HG03571 (cell line): ENCODE results near the gene PRODH.
"Not testable (repeated sequence)": the region's sequence is repeated elsewhere in the genome, so short reads cannot be mapped to it uniquely, and the experiment has no call there.

ENCODE experiments used
- ATAC-seq: cut with Tn5 transposase; IDR thresholded peaks from one replicate; pipeline ENCODE4 v1.9.1; 2021; ENCODE audit not compliant: unreplicated experiment

The PRODH gene

GRCh38 chr22:18935889-18936529 lies at the start of gene PRODH:
Gene PRODH (minus strand): TSS chr22:18936293. CDS start chr22:18936287, 6 bp downstream.
- ATAC-seq, result no peak

GRCh38 chr22:18985780-18986179 lies 49.7 kb upstream of the PRODH start:
- no peak for ATAC-seq

- no peak for ATAC-seq
Measured at GRCh38 chr22:18984564-18984963, 48.5 kb upstream of the PRODH start.

GRCh38 chr22:18983120-18983651 lies 47.1 kb upstream of the PRODH start:
- ATAC-seq, result no peak

GRCh38 chr22:18980829-18981228 lies 44.7 kb upstream of the PRODH start:
- no peak for ATAC-seq

GRCh38 chr22:18979957-18980356 lies 43.9 kb upstream of the PRODH start:
- ATAC-seq, result no peak

- no peak for ATAC-seq
Measured at GRCh38 chr22:18978506-18978905, 42.4 kb upstream of the PRODH start.

GRCh38 chr22:18977824-18978425 lies 41.8 kb upstream of the PRODH start:
- ATAC-seq, result no peak

- ATAC-seq, result no peak
Measured at GRCh38 chr22:18976197-18976751, 40.2 kb upstream of the PRODH start.

GRCh38 chr22:18975434-18976196 lies 39.5 kb upstream of the PRODH start:
- no peak for ATAC-seq

GRCh38 chr22:18974477-18975180 lies 38.5 kb upstream of the PRODH start:
- ATAC-seq, result no peak

- ATAC-seq, result no peak
Measured at GRCh38 chr22:18973264-18974031, 37.4 kb upstream of the PRODH start.

- not testable (repeated sequence) for ATAC-seq
Measured at GRCh38 chr22:18972591-18972990, 36.5 kb upstream of the PRODH start.

- not testable (repeated sequence) for ATAC-seq
Measured at GRCh38 chr22:18972029-18972428, 35.9 kb upstream of the PRODH start.

- no peak for ATAC-seq
Measured at GRCh38 chr22:18971321-18971751, 35.2 kb upstream of the PRODH start.

GRCh38 chr22:18970948-18971315 lies 34.8 kb upstream of the PRODH start:
- no peak for ATAC-seq

- no peak for ATAC-seq
Measured at GRCh38 chr22:18970176-18970947, 34.3 kb upstream of the PRODH start.

- ATAC-seq, result not testable (repeated sequence)
Measured at GRCh38 chr22:18969158-18969942, 33.3 kb upstream of the PRODH start.
